ENCODE data around the gene RGL4.
"Not testable (repeated sequence)": the region's sequence is repeated elsewhere in the genome, so short reads cannot be mapped to it uniquely, and the experiment has no call there.

RGL4 gene

DNA sequence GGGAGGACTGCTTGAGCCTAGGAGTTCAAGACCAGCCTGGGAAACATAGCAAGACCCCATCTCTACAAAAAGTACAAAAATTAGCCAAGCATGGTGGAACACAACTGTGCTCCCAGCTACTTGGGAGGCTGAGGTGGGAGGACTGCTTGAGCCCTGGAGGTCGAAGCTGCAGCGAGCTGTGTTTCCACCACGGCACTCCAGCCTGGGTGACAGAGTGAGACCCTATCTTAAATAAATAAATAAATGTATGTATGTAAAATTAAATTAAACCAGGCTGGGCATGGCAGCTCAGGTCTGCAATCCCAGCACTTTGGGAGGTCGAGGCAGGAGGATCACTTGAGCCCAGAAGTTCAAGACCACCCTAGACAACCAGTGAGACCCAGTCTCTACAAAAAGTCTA, 30.4 kb upstream of the RGL4 start:
- H2BK120ac ChIP-seq (ENCODE audit: low read depth, low read length); H3K4me1 ChIP-seq (ENCODE audit: control insufficient read depth, insufficient read depth, low read depth, low read length); H3K27ac ChIP-seq (ENCODE audit: low read length, poor library complexity, severe bottlenecking); H3K27me3 ChIP-seq (ENCODE audit: control insufficient read depth in 1 of 2, insufficient read depth in 1 of 2, low read length in 2 of 2); H3K4ac ChIP-seq (ENCODE audit: low read depth in 1 of 2, low read length in 2 of 2); H3K18ac ChIP-seq (ENCODE audit: low read depth in 1 of 2, low read length in 2 of 2); H3K9ac ChIP-seq (ENCODE audit: low read length); H3K23ac ChIP-seq (ENCODE audit: low read length in 2 of 2); H3K4me3 ChIP-seq (ENCODE audit: insufficient read depth in 1 of 2, low read depth in 1 of 2, low read length in 2 of 2); H2AK5ac ChIP-seq (ENCODE audit: low read length, severe bottlenecking); H3K9me3 ChIP-seq (ENCODE audit: control insufficient read depth, low read length); H2AFZ ChIP-seq (ENCODE audit: low read depth, low read length); DNase-seq; H3K4me2 ChIP-seq (ENCODE audit: low read length, poor library complexity, severe bottlenecking); H3K14ac ChIP-seq (ENCODE audit: low read length in 2 of 2); H2BK5ac ChIP-seq (ENCODE audit: low read depth, low read length, poor library complexity, severe bottlenecking); H3K79me1 ChIP-seq (replicated peaks; ENCODE audit: low read length, poor library complexity, severe bottlenecking); H4K8ac ChIP-seq (ENCODE audit: low read length); H2BK15ac ChIP-seq (ENCODE audit: low read depth, poor library complexity, severe bottlenecking); H2BK12ac ChIP-seq (ENCODE audit: low read length in 2 of 2); H4K91ac ChIP-seq (ENCODE audit: low read length): not testable (repeated sequence)
- WGBS: 100% methylated on average over 1 of the region's 4 CpGs
- H3K36me3 ChIP-seq (ENCODE audit: control insufficient read depth in 1 of 2, insufficient read depth in 2 of 2, low read depth in 1 of 2, low read length in 2 of 2): peaks cover 12 to 16% of the 10 kb centered on the region in 2 experiments

DNA sequence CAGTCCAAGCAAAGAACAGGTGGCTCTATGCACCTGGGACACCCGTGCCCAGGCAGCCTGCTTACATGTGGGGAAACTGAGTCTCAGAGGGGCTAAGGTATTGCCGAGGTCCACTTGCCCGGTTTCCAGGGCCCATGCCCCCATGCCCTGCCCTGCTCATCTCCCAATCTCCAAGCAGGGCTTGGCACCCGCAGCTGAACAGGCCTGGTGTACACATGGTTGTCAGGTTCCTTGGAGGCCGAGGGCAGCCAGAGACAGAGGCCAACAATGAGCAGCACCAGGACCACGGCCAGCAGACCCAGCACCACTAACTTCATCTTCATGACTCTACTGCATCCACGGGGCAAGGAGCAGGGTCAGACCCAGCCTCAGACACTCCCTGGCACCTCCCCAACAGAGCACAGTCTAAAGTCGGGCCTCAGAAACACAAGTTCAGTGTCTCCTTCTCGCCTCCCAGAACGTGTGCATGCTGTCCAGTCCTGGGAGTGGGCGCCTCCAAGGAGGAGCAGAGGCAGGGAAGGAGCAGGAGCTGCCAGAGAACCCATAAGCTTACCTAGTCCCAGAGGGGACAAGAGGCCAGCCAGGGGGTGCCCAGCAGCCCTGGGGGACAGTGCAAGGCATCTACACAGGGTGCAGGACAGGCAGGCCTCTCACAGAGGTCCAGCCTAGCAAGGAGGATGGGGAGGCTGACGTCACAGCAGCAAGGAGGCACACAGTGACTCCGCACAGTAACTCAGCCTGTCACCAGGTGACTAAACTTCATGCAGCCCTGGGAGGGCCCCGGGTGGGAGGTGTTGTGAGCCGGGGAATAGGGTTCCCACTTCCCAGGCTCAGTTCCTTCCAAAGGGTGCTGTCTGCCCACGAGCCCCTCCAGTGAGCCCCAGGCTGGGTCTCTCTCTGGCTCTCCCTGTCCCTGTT, 20.2 kb upstream of the RGL4 start:
- Histone ChIP-seq H3K14ac (ENCODE audit: low read length in 2 of 2) (no peak overlapping the region), H2BK15ac (ENCODE audit: low read depth, poor library complexity, severe bottlenecking) (no peak overlapping the region)

DNA sequence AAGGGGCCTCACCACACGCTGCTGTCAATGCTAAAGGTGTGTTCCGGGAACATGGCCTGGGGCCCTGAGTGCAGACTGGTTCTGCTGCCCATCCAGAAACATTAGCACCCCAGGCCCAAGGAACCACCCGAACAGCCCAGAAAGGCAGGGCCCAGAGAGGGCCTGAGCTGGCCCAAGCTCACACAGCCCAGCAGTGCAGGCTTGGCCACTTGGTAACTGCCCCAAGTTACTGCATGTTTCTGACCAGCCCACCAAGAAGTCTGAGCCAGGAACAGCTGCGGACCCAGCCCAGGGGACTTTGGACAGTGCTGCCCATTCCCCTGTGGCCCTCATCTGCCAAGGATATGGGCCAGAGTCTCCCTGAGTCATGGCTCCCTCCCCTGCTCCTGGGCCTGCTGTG, 19.4 kb upstream of the RGL4 start:
- not testable (repeated sequence) for H3K79me1 ChIP-seq (replicated peaks; ENCODE audit: low read length, poor library complexity, severe bottlenecking); H4K91ac ChIP-seq (ENCODE audit: low read length); H3K4me3 ChIP-seq (ENCODE audit: insufficient read depth in 1 of 2, low read depth in 1 of 2, low read length in 2 of 2); H2BK12ac ChIP-seq (ENCODE audit: low read length in 2 of 2); H3K27ac ChIP-seq (ENCODE audit: low read length, poor library complexity, severe bottlenecking); H2AK5ac ChIP-seq (ENCODE audit: low read length, severe bottlenecking); H3K36me3 ChIP-seq (ENCODE audit: control insufficient read depth in 1 of 2, insufficient read depth in 2 of 2, low read depth in 1 of 2, low read length in 2 of 2); DNase-seq; H3K9me3 ChIP-seq (ENCODE audit: control insufficient read depth, low read length); H3K27me3 ChIP-seq (ENCODE audit: control insufficient read depth in 1 of 2, insufficient read depth in 1 of 2, low read length in 2 of 2); H3K9ac ChIP-seq (ENCODE audit: low read length); H2AFZ ChIP-seq (ENCODE audit: low read depth, low read length); H2BK120ac ChIP-seq (ENCODE audit: low read depth, low read length); H2BK15ac ChIP-seq (ENCODE audit: low read depth, poor library complexity, severe bottlenecking); H2BK5ac ChIP-seq (ENCODE audit: low read depth, low read length, poor library complexity, severe bottlenecking); H4K8ac ChIP-seq (ENCODE audit: low read length); H3K4ac ChIP-seq (ENCODE audit: low read depth in 1 of 2, low read length in 2 of 2); H3K4me2 ChIP-seq (ENCODE audit: low read length, poor library complexity, severe bottlenecking); H3K14ac ChIP-seq (ENCODE audit: low read length in 2 of 2); H3K23ac ChIP-seq (ENCODE audit: low read length in 2 of 2); H3K18ac ChIP-seq (ENCODE audit: low read depth in 1 of 2, low read length in 2 of 2)
- H3K4me1 ChIP-seq (ENCODE audit: control insufficient read depth, insufficient read depth, low read depth, low read length): peaks cover 29% of the 10 kb centered on the region
- no CpG with 5 or more reads among the region's 4 CpGs for WGBS

More for the DNA sequence above, 20.2 kb upstream of the RGL4 start:
- Histone ChIP-seq H3K36me3 (ENCODE audit: control insufficient read depth in 1 of 2, insufficient read depth in 2 of 2, low read depth in 1 of 2, low read length in 2 of 2) (peaks cover 0 to 3% of the 10 kb centered on the region in 2 experiments), H3K27ac (ENCODE audit: low read length, poor library complexity, severe bottlenecking) (no peak overlapping the region), H3K4me1 (ENCODE audit: control insufficient read depth, insufficient read depth, low read depth, low read length) (peaks cover 23% of the 10 kb centered on the region), H3K27me3 (ENCODE audit: control insufficient read depth in 1 of 2, insufficient read depth in 1 of 2, low read length in 2 of 2) (no peaks in the 10 kb centered on the region), H3K23ac (ENCODE audit: low read length in 2 of 2) (no peak overlapping the region), H4K8ac (ENCODE audit: low read length) (no peak overlapping the region), H3K9ac (ENCODE audit: low read length) (no peak overlapping the region), H2AK5ac (ENCODE audit: low read length, severe bottlenecking) (no peak overlapping the region), H3K4ac (ENCODE audit: low read depth in 1 of 2, low read length in 2 of 2) (no peak overlapping the region), H2BK5ac (ENCODE audit: low read depth, low read length, poor library complexity, severe bottlenecking) (no peak overlapping the region), H2BK12ac (ENCODE audit: low read length in 2 of 2) (no peak overlapping the region), H3K9me3 (ENCODE audit: control insufficient read depth, low read length) (no peaks in the 10 kb centered on the region), H3K4me2 (ENCODE audit: low read length, poor library complexity, severe bottlenecking) (no peak overlapping the region), H3K18ac (ENCODE audit: low read depth in 1 of 2, low read length in 2 of 2) (no peak overlapping the region), H4K91ac (ENCODE audit: low read length) (no peak overlapping the region), H2AFZ (ENCODE audit: low read depth, low read length) (no peak overlapping the region), H2BK120ac (ENCODE audit: low read depth, low read length) (no peak overlapping the region), H3K4me3 (ENCODE audit: insufficient read depth in 1 of 2, low read depth in 1 of 2, low read length in 2 of 2) (no peak overlapping the region), H3K79me1 (replicated peaks; ENCODE audit: low read length, poor library complexity, severe bottlenecking) (peaks cover 2% of the 10 kb centered on the region)
- no peak for DNase-seq
- 93% methylated on average over 15 of the region's 16 CpGs for WGBS

DNA sequence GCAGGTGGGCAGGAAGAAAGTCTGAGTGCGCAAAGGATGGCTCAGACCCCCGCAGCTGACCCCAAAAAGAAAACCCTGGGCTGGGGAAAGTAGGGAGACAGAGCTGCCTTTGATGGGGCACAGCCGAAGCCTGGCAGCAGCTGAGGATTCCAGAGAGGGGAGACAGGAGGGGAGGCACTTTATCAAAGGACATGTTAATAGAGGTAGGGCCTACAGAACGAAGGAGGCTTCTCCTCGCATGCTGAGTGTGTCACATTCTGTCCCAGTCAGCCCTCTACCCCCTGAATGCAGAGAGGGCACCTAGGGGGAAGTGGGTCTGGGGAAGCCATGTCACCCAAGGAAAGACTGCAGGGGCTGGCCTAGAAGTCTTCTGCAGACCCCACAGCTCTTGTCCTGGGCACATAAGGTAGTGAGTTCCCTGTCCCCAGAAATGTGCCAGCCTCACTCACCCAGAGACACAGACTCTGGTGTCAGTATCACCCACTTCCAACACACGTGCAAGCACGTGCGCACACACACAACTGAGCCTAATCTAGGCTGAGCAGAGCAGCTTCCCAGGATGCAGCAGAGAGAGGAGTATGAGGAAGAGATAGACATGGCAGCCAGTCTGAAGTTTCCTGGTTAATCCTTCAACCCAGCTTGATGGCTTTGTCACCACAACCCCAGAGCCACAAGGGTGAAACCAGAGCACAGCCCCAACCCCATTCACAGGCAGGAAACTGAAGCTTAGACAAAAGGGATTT, 18.3 kb upstream of the RGL4 start:
- H3K9ac ChIP-seq (ENCODE audit: low read length); H3K4me2 ChIP-seq (ENCODE audit: low read length, poor library complexity, severe bottlenecking): not testable (repeated sequence)
- WGBS: 98% methylated on average over 5 of the region's 8 CpGs

More for the DNA sequence above, 18.3 kb upstream of the RGL4 start:
- H3K27me3 ChIP-seq (ENCODE audit: control insufficient read depth in 1 of 2, insufficient read depth in 1 of 2, low read length in 2 of 2); H3K9me3 ChIP-seq (ENCODE audit: control insufficient read depth, low read length); H2AK5ac ChIP-seq (ENCODE audit: low read length, severe bottlenecking); H4K91ac ChIP-seq (ENCODE audit: low read length); H3K4me3 ChIP-seq (ENCODE audit: insufficient read depth in 1 of 2, low read depth in 1 of 2, low read length in 2 of 2); H3K27ac ChIP-seq (ENCODE audit: low read length, poor library complexity, severe bottlenecking); H2BK12ac ChIP-seq (ENCODE audit: low read length in 2 of 2); H4K8ac ChIP-seq (ENCODE audit: low read length); H2BK5ac ChIP-seq (ENCODE audit: low read depth, low read length, poor library complexity, severe bottlenecking); H3K4ac ChIP-seq (ENCODE audit: low read depth in 1 of 2, low read length in 2 of 2); H3K18ac ChIP-seq (ENCODE audit: low read depth in 1 of 2, low read length in 2 of 2); H3K23ac ChIP-seq (ENCODE audit: low read length in 2 of 2); H3K36me3 ChIP-seq (ENCODE audit: control insufficient read depth in 1 of 2, insufficient read depth in 2 of 2, low read depth in 1 of 2, low read length in 2 of 2); H2BK120ac ChIP-seq (ENCODE audit: low read depth, low read length); H3K79me1 ChIP-seq (replicated peaks; ENCODE audit: low read length, poor library complexity, severe bottlenecking); H2BK15ac ChIP-seq (ENCODE audit: low read depth, poor library complexity, severe bottlenecking); H3K14ac ChIP-seq (ENCODE audit: low read length in 2 of 2); H2AFZ ChIP-seq (ENCODE audit: low read depth, low read length); DNase-seq: not testable (repeated sequence)
- H3K4me1 ChIP-seq (ENCODE audit: control insufficient read depth, insufficient read depth, low read depth, low read length): peaks cover 30% of the 10 kb centered on the region

Data from mesenchymal stem cell (in vitro differentiated cells and primary cell).